ENCODE results near the gene MYD88.

GRCh38 chr3:38121451-38121831 is 17.0 kb upstream of the MYD88 start:
- TF ChIP-seq, protein P1, sequence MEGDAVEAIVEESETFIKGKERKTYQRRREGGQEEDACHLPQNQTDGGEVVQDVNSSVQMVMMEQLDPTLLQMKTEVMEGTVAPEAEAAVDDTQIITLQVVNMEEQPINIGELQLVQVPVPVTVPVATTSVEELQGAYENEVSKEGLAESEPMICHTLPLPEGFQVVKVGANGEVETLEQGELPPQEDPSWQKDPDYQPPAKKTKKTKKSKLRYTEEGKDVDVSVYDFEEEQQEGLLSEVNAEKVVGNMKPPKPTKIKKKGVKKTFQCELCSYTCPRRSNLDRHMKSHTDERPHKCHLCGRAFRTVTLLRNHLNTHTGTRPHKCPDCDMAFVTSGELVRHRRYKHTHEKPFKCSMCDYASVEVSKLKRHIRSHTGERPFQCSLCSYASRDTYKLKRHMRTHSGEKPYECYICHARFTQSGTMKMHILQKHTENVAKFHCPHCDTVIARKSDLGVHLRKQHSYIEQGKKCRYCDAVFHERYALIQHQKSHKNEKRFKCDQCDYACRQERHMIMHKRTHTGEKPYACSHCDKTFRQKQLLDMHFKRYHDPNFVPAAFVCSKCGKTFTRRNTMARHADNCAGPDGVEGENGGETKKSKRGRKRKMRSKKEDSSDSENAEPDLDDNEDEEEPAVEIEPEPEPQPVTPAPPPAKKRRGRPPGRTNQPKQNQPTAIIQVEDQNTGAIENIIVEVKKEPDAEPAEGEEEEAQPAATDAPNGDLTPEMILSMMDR (IDR thresholded peaks at IDR 0.05): no peak
- no peak for TF ChIP-seq POLR2A (IDR thresholded peaks at IDR 0.05)
- no peak for TF ChIP-seq POLR2AphosphoS5 (IDR thresholded peaks at IDR 0.05)
- TF ChIP-seq EP300 (IDR thresholded peaks at IDR 0.05): no peak
